Omental fat pad (tissue), 4 donors: ENCODE results near the gene DNAAF5. TPM values are rescaled to one million over a fixed set of nuclear protein-coding genes. Genes with fewer than 3 reads are reported as not detected.
A peak's percentile ranks its signal among the peaks of the same experiment; 100 is the strongest.
"Not testable (repeated sequence)": the region's sequence is repeated elsewhere in the genome, so short reads cannot be mapped to it uniquely, and the experiment has no call there.

Experiments
- ATAC-seq: fragments of 150-250 bp; one replicate; pipeline ENCODE4 v1.9.1; 2016; ENCODE audit warnings: mild to moderate bottlenecking, moderate library complexity; ENCODE audit not compliant: low FRiP score
- DNase-seq: peaks from one replicate; pipeline ENCODE4 v3.0.0-alpha.2; 2019; ENCODE audit warnings: low spot score
- total RNA-seq, 4 donors: library from RNA; depleted of rRNA; stranded (reverse); fragments of >200 nt; gene quantifications; one replicate each; pipeline ENCODE4 v1.1.0, GENCODE V29; 2016
- TF ChIP-seq, protein P1 (sequence below), 3 donors: fragments of 450-650 bp; IDR thresholded peaks; one replicate each; pipeline ENCODE4 v1.5.1; 2016 to 2017; ENCODE audit warnings: antibody characterized with exemption in 3 of 3, mild to moderate bottlenecking in 3 of 3, moderate library complexity in 2 of 3

The DNAAF5 gene
- total RNA-seq, 4 donors from 2014 or later = 15.7 to 27.1 (median 25.1) TPM

DNA sequence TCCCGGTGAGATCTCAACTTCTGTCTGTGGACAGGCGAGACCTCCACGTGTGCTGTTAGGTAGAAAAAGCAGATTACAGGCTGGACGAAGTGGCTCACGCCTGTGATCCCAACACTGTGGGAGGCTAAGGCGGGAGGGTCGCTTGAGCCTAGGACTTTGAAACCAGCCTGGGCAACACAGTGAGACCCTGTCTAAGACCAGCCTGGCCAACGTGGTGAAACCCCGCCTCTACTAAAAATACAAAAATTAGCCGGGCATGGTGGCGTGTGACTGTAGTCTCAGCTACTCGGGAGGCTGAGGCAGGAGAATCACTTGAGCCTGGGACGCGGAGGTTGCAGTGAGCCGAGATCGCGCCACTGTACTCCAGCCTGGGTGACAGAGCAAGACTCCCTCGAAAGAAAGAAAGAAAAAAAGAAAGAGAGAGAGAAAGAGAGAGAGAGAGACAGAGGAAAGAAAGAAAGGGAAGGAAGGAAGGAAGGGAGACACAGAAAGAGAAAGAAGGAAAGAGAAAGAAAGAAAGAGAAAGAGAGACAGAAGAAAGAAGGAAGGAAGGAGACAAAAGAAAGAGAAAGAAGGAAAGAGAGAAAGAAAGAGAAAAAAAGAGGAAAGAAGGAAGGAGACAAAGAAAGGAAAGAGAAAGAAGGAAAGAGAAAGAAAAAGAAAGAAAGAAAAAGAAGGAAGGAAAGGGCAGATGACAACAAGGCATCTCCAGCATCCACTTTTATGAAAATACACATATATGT lies 76.2 kb downstream of the DNAAF5 start:
- ATAC-seq (peak; percentile 24), DNase-seq (no peak)
- TF ChIP-seq, protein P1, sequence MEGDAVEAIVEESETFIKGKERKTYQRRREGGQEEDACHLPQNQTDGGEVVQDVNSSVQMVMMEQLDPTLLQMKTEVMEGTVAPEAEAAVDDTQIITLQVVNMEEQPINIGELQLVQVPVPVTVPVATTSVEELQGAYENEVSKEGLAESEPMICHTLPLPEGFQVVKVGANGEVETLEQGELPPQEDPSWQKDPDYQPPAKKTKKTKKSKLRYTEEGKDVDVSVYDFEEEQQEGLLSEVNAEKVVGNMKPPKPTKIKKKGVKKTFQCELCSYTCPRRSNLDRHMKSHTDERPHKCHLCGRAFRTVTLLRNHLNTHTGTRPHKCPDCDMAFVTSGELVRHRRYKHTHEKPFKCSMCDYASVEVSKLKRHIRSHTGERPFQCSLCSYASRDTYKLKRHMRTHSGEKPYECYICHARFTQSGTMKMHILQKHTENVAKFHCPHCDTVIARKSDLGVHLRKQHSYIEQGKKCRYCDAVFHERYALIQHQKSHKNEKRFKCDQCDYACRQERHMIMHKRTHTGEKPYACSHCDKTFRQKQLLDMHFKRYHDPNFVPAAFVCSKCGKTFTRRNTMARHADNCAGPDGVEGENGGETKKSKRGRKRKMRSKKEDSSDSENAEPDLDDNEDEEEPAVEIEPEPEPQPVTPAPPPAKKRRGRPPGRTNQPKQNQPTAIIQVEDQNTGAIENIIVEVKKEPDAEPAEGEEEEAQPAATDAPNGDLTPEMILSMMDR (IDR thresholded peaks at IDR 0.05) = no peak

DNA sequence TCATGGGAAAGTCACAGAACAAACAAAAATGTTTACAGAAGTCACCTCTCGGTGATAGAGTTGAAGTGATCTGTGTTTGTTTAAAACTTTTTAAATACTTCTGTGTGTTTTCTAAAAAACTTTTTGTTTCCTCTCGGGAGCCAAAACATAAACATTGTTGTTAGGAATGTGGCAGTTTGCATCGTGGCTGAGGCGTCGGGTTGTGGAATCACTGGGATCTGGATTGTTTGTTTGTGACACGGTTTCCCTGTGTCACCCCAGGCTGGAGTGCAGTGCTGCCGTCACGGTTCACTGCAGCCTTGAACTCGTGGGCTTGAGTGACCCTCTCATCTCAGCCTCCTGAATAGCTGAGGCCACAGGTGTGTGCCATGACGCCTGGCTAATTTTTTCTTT lies 76.7 kb downstream of the DNAAF5 start:
- TF ChIP-seq, protein P1 (IDR thresholded peaks at IDR 0.05) = no peak
- ATAC-seq (no peak), DNase-seq (no peak)

DNA sequence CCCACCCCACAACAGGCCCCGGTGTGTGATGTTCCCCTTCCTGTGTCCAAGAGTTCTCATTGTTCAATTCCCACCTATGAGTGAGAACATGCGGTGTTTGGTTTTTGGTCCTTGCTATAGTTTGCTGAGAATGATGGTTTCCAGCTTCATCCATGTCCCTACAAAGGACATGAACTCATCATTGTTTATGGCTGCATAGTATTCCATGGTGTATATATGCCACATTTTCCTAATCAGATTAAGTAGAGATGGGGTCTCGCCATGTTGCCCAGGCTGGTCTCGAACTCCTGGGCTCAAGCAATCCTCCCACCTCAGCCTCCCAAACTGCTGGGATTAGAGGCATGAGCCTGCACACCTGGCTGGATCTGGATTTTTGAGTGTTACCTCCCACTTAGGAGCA lies 77.3 kb downstream of the DNAAF5 start:
- ATAC-seq, DNase-seq: not testable (repeated sequence)

DNA sequence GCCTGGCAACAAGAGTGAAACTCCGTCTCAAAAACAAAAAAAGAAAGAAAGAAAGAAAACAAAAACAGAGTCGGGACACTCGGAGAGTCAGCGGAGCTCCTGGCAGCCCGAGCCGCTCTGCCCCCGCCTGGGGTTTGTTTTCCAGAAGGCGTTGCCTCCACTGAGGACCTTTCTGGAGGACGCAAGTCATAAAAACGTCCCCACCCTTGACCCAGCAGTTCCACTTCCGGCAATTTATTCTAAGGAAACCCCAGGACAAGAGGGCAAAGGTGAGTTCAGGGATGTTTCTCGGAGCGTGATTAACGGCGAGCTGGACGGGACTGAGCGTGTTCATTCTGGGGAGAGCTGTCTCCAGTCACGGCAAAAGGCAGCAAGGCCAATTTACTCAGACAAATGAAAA lies 78.8 kb downstream of the DNAAF5 start:
- no peak for DNase-seq
- ATAC-seq = no peak

DNA sequence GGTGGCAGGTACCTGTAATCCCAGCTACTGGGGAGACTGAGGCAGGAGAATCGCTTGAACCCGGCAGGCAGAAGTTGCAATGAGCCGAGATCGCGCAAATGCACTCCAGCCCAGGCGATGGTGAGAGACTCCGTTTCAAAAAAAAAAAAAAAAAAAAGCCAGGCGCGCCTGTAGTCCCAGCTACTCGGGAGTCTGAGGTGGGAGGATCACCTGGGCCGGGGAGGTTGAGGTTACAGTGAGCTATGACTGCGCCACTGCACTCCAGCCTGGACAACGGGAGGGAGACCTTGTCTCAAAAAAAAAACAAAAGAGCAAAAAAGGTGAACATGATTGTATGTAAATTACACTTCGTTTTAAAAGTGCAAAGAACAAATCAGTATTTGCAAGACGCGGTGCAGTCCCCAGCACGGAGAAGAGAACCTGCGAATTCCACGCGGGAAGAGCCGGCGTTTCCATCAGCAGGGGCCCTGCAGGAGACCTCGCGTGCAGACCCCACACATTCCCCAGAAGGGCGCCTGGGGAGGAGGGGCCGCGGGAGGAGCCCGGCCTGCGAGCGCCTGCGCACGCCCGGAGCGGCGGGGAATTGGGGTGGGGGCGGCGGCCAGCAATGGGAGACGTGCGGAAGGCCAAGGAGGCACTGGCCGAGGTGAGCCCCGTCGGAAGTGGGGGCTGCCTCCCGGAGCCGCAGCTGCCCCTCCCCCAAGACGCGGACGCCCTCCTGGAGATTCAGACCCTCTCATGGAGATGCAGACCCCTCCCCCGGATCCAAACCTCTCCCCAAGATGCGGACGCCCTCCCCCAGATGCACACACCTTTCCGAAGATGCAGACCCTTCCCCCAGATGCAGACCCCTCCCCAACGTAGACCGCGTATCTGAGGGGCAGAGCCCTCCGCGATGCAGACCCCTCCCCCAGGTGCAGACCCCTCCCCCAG lies 89.1 kb downstream of the DNAAF5 start:
- TF ChIP-seq, protein P1 (IDR thresholded peaks at IDR 0.05) = no peak
- ATAC-seq = no peak
- DNase-seq = no peak

More for the DNA sequence above, 78.8 kb downstream of the DNAAF5 start:
- TF ChIP-seq, protein P1 (IDR thresholded peaks at IDR 0.05) = no peak

DNA sequence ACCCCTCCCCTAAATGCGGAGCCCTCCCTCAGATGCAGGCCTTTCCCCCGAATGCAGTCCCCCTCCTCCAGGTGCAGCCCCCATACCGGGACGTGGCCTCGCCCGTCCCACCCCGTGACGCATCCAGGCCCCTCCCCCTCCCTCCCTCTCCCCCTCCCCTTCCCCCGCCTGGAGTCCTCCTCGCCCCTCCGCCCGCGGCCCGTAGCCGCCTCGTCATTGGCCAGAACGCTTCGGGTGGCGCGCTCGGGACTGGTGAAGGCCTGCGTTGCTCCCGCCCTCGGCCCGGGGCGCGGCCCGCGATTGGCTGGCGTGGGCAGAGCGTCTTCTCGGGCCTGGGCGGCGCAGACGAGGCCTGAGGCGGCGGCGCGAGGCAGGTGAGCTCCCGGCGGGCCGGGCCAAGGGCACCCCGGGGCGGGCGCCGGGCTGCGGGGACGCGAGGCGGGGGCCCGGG lies 89.8 kb downstream of the DNAAF5 start:
- peak; percentile 93 for ATAC-seq
- peak; percentile 83 for DNase-seq
- TF ChIP-seq, protein P1 (IDR thresholded peaks at IDR 0.05) = no peak
